HG03469 (cell line): ENCODE measurements around the gene EFNA4.

Source experiments
- ATAC-seq: cut with Tn5 transposase; IDR thresholded peaks from one replicate; pipeline ENCODE4 v1.9.1; 2021; ENCODE audit warnings: mild to moderate bottlenecking, moderate library complexity, moderate number of reproducible peaks; ENCODE audit not compliant: unreplicated experiment

The EFNA4 gene

DNA sequence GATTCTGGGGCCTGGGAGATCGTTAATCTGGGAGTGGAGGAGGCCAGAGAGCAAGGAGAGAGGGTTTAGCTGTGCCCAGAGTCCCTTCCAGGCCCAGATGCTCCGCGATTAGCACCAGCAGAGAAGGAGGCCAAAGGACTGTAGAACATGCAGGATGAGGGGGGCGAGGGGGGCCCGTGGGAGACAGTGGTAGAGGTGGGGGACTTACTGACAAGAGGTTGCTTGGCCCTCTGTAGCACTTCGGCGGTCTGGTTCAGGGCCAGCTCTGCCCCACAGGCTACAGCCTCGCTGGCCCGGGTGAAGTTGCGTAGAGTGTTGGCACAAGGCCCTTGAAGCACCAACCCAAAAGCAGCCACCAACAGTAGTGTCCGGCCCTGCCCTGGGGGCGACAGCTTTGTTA, 30.7 kb upstream of the EFNA4 start:
- no peak for ATAC-seq

GRCh38 chr1:155033524-155033923, 30.0 kb upstream of the EFNA4 start, which contains the start of the genes DCST1 and DCST2:
Gene DCST1 (plus strand): TSS chr1:155033824. CDS start chr1:155034037, 213 bp downstream.
Gene DCST2 (minus strand): TSS chr1:155033781. CDS start chr1:155033701, 80 bp downstream.
- ATAC-seq: no peak

GRCh38 chr1:155034318-155035208, 29.0 kb upstream of the EFNA4 start:
- ATAC-seq: no peak

DNA sequence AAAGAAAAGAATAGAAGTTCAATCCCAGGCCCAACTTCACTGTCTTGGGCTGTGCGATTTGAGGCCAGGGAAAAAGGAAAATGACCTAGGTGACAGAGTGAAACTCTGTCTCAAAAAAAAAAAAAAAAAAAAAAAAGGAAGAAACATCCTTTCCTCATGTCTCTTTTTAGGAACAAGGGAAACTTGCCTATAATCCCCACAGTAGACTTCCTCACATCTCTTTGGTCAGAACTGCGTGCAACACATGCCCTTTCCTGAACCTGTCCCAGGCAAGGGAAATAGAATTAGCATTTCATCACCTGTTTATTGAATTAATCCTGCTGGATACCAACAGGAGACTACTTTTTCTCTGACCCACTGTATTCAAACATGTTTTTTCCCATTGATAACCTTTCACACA, 27.6 kb upstream of the EFNA4 start:
- no peak for ATAC-seq

- ATAC-seq: no peak
Measured at GRCh38 chr1:155037043-155037442, 26.5 kb upstream of the EFNA4 start.

- ATAC-seq: no peak
Measured at GRCh38 chr1:155037851-155038441, 25.6 kb upstream of the EFNA4 start.

DNA sequence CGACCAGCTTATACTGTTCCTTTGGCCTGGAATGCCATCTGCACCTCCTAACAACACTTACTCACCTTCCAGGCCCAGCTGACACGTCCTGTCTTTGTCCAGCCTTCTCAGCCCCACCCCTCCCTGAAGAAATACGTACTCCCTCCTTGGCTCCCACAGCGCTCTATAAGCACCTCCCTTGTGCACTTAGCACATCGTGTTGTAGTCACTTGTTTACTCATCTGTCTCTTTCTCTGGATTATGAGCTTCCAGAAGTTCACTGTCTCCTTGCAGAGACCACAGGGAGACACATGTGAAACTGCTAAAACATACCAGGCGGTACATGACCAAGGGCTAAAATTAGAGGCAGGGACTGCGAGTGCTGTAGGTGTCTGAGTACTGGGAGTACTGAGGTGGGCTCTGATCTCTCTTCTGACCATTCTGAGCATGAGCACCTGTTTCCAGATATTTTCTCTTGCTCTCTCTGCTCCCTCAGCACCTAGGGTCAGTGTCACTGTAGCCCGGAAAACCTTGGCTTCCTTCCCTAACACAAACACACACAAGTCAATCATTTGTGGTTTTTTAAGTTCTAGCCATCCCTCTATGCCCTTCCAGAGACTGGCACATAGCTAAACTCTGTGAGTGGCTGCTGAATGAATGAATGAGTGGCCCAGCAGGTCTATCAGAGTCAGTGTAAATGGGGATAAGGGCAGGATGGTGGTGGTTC, 24.8 kb upstream of the EFNA4 start:
- no peak for ATAC-seq

GRCh38 chr1:155039308-155039669, 24.3 kb upstream of the EFNA4 start:
- no peak for ATAC-seq

- no peak for ATAC-seq
Measured at GRCh38 chr1:155040358-155041093, 23.0 kb upstream of the EFNA4 start.

- no peak for ATAC-seq
Measured at GRCh38 chr1:155042789-155043188, 20.8 kb upstream of the EFNA4 start.

DNA sequence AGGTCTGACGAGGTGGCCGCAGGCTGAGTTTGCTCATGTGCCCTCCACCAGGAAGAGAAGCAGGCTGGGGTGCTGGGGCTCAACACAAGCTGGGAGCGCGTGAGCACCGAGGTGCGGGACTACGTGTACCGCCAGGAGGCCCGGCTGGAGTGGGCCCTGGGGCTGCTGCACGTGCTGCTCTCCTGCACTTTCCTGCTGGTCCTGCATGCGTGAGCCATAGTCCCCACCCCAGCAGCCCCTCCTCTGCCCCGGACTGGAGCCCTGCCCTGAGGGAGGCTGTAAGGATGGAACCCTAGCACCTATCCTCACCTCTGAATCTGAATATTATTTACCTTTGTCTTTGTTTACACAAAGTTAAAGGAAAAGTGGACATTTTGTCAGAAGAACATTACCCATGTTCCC, 20.2 kb upstream of the EFNA4 start:
- no peak for ATAC-seq

- ATAC-seq: no peak
Measured at GRCh38 chr1:155043793-155044192, 19.7 kb upstream of the EFNA4 start.

- no peak for ATAC-seq
Measured at GRCh38 chr1:155044365-155044764, 19.2 kb upstream of the EFNA4 start.

GRCh38 chr1:155044812-155045657, 18.5 kb upstream of the EFNA4 start:
- no peak for ATAC-seq

GRCh38 chr1:155048449-155049334, 14.8 kb upstream of the EFNA4 start:
- no peak for ATAC-seq

DNA sequence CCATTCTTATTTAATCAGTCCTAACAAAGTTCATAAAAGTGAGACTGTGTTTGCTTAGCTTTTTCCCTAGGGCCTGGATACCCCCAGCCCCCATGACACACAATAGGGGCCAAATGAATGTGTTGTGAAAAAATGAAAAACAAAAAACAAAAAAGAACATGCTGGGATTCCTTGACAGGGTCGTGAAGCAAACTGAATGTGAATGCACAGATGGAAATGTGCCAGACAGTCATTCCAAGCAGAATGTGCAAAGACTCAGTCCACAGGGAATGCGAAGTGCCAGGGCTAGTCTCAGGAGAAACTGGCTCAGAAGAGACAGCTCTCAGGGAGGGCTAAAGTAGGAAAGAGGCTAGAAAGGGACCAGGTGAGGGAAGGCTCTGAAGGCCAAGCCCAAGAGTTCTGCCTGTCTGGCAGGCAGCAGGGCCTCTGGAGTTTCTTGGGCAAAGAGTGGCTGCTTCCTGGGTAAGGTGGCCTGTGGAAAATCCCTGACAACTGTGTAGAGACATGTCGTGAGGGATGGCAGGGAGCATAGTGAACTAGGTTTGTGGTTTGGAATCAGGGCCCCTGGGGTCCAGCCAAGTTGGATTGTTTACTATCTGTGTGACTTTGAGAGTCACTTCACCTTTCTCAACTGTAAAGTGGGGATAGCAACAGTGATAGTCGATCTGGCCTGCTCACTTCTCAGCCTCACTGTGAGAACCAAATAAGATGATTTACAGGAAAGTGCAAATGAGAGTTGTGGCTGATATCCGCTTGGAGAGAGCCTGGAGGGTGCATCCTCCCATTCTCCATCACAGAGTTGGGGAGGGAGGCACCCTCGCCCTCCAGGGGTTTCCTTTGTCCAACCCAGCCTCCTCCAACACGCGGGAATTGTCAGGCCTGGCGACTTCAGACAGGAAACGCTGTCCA, 13.6 kb upstream of the EFNA4 start:
- no peak for ATAC-seq

DNA sequence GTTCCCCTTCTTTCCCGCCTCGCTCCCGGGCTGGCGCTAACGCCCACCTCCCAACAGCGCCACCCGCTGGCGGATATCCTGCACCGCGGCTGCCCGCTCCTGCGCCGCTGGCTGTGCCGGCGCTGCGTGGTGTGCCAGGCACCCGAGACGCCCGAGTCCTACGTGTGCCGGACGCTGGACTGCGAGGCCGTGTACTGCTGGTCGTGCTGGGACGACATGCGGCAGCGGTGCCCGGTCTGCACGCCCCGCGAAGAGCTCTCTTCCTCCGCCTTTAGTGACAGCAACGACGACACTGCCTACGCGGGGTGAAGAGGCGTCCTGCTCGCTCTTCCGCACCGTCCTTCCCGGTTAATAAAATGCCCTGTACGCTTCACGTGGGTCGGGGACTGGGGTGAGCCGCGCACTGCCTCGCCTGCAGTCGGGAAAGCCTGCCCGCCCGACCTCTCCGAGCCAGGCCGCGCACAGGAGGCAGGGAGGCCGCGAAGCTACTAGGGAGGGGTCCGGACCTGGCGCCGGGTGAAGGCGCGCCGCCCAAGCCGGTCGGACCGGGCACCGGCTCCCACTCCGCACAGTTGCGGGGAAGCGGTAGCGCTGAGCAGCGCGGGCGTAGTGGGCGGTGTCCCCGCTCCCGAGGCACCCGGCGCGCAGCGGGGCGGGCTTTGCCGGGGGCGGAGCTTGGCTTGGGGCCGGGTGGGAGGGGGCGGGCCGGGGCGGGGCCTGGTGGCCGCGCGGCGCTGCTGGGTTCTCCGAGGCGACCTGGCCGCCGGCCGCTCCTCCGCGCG, 12.8 kb upstream of the EFNA4 start, which contains the start of gene ADAM15:
Gene ADAM15, plus strand, starts transcription at position 757 of the 782 bp plus-strand sequence. CDS start 71 bp downstream, outside the sequence.
- peak; percentile 45 for ATAC-seq
